Motor neuron (in vitro differentiated cells): ENCODE measurements around the gene TMEM50A. TPM values are rescaled to one million over a fixed set of nuclear protein-coding genes. Genes with fewer than 3 reads are reported as not detected.
"Not testable (repeated sequence)": the region's sequence is repeated elsewhere in the genome, so short reads cannot be mapped to it uniquely, and the experiment has no call there.

Experiments used
- ATAC-seq, 8 experiments: fragments of 200-7000 bp; cut with Tn5 transposase; replicated peaks in 6 of 8; 2 replicates each; pipeline ENCODE4 v1.8.0; 2021; ENCODE audit warnings: mild to moderate bottlenecking in 8 of 8, moderate library complexity in 8 of 8
- H3K27ac ChIP-seq, 2 donors: fragments of 250-450 bp; sonication (Bioruptor Pico); 2 replicates each; pipeline ENCODE4 v1.9.0; 2021; ENCODE audit warnings: antibody characterized with exemption in 2 of 2, mild to moderate bottlenecking in 2 of 2, moderate library complexity in 1 of 2
- H3K4me1 ChIP-seq, 2 donors: fragments of 250-450 bp; sonication (Bioruptor Pico); replicated peaks in 1 of 2; 2 replicates each; pipeline ENCODE4 v1.6.1; 2021; ENCODE audit warnings: antibody characterized with exemption in 2 of 2, mild to moderate bottlenecking in 2 of 2, moderate library complexity in 1 of 2
- H3K4me3 ChIP-seq, 5 donors: fragments of 250-450 bp; sonication (Bioruptor Pico); 2 replicates each; pipeline ENCODE4 v1.9.0; 2021; ENCODE audit warnings: antibody characterized with exemption in 5 of 5, mild to moderate bottlenecking in 5 of 5, moderate library complexity in 4 of 5
- WGBS, 10 experiments: fragments of 450-650 bp; shearing (Covaris generic); methylation state at CpG; one replicate each; pipeline ENCODE4 v1.0.0; 2022; 5-methylcytosine and 5-hydroxymethylcytosine counted together
- in situ Hi-C, 9 experiments: fragments of 400-800 bp; cut with MboI; loops; one replicate each; pipeline ENCODE4 v1.15.0; 2021; ENCODE audit warnings: low sequenced_read_pairs in 9 of 9, low pct_unique_long_range_greater_than_20kb in 2 of 9; ENCODE audit not compliant: unreplicated experiment in 9 of 9
- total RNA-seq, 8 experiments: library from RNA; unstranded; fragments of 300-600 nt; gene quantifications; 2 replicates each; pipeline versions ENCODE4 v1.2.3 to v1.2.4, GENCODE V29; 2022

The TMEM50A gene
- total RNA-seq, 8 experiments from 2014 or later: 66.5 to 109 (median 74.7) TPM

GRCh38 chr1:25409641-25410427 is 71.7 kb downstream of the TMEM50A start:
- H3K4me1 ChIP-seq, H3K27ac ChIP-seq, ATAC-seq, H3K4me3 ChIP-seq: not testable (repeated sequence)
- 25 to 100% (median 100%) methylated on average over 1 to 4 of the region's 10 CpGs; no CpG with 5 or more reads in 1 of the 10 experiments for whole genome bisulfite sequencing, 10 experiments
- in situ Hi-C loops: loop anchor here in 1 of 9 experiments (10.0 kb wide), 1 partner anchor 125 kb away; no protein-coding TSS in a partner anchor

Other genes with a start within 250 kb of the TMEM50A start
- gene SYF2, start 105.8 kb upstream of the TMEM50A start, total RNA-seq: 10 to 100 TPM; 58.6 to 99.9 (median 85.8) TPM
- 100 to 1,000 TPM in 5 of 8 experiments, 10 to 100 TPM in 3; 78.4 to 172 (median 102) TPM for gene RSRP1, start 90.9 kb upstream of the TMEM50A start, total RNA-seq
- 1 to 10 TPM in 1 of 8 experiments, under 1 TPM in 7; 0.10 to 1.1 (median 0.44) TPM for gene RHD, start 65.8 kb upstream of the TMEM50A start, total RNA-seq
- gene RHCE, start 82.5 kb downstream of the TMEM50A start, total RNA-seq: 10 to 100 TPM in 2 of 8 experiments, 1 to 10 TPM in 4, under 1 TPM in 1, not detected in 1; 0.27 to 11.2 (median 3.3) TPM
- 10 to 100 TPM; 13.2 to 57.1 (median 41.8) TPM for gene MACO1, start 92.6 kb downstream of the TMEM50A start, total RNA-seq
- gene LDLRAP1, start 205.3 kb downstream of the TMEM50A start, total RNA-seq: 10 to 100 TPM in 3 of 8 experiments, 1 to 10 TPM in 3, under 1 TPM in 2; 0.38 to 35.0 (median 4.5) TPM